NCI-H187 treated with DMSO at 0.1 percent for 48 hours (cell line): Measurements from ENCODE around the gene ADAM10.
"Not testable (repeated sequence)": the region's sequence is repeated elsewhere in the genome, so short reads cannot be mapped to it uniquely, and the experiment has no call there.

Source experiments
- DNase-seq: peaks from one replicate; lab custom pipeline; 2025; lab: John Stamatoyannopoulos, UW

The ADAM10 gene

GRCh38 chr15:58608129-58608590 is 141.3 kb downstream of the ADAM10 start:
- DNase-seq, result no peak

GRCh38 chr15:58606577-58607080 is 142.9 kb downstream of the ADAM10 start:
- DNase-seq, result no peak

- no peak for DNase-seq
Observed at GRCh38 chr15:58605931-58606530, 143.5 kb downstream of the ADAM10 start.

GRCh38 chr15:58604455-58604923 is 145.0 kb downstream of the ADAM10 start:
- no peak for DNase-seq

GRCh38 chr15:58603927-58604326 is 145.6 kb downstream of the ADAM10 start:
- DNase-seq, result not testable (repeated sequence)

GRCh38 chr15:58602823-58603222 is 146.7 kb downstream of the ADAM10 start:
- no peak for DNase-seq

- no peak for DNase-seq
Observed at GRCh38 chr15:58598829-58599210, 150.7 kb downstream of the ADAM10 start.

- DNase-seq, result no peak
Observed at GRCh38 chr15:58597943-58598828, 151.3 kb downstream of the ADAM10 start.

GRCh38 chr15:58595516-58596263 is 153.8 kb downstream of the ADAM10 start:
- DNase-seq, result no peak

GRCh38 chr15:58594898-58595297 is 154.6 kb downstream of the ADAM10 start:
- DNase-seq, result no peak

- no peak for DNase-seq
Observed at GRCh38 chr15:58593870-58594269, 155.6 kb downstream of the ADAM10 start.

- no peak for DNase-seq
Observed at GRCh38 chr15:58590926-58591325, 158.6 kb downstream of the ADAM10 start.

- DNase-seq, result no peak
Observed at GRCh38 chr15:58590236-58590635, 159.3 kb downstream of the ADAM10 start.

GRCh38 chr15:58589047-58589446 is 160.5 kb downstream of the ADAM10 start:
- DNase-seq, result no peak

- no peak for DNase-seq
Observed at GRCh38 chr15:58588096-58588495, 161.4 kb downstream of the ADAM10 start.

- DNase-seq, result no peak
Observed at GRCh38 chr15:58587486-58587885, 162.0 kb downstream of the ADAM10 start.

- DNase-seq, result no peak
Observed at GRCh38 chr15:58585693-58586443, 163.6 kb downstream of the ADAM10 start.

- no peak for DNase-seq
Observed at GRCh38 chr15:58584789-58585461, 164.6 kb downstream of the ADAM10 start.

- DNase-seq, result no peak
Observed at GRCh38 chr15:58583171-58583908, 166.2 kb downstream of the ADAM10 start.

GRCh38 chr15:58582160-58582559 is 167.3 kb downstream of the ADAM10 start:
- DNase-seq, result no peak
